ENCODE data around the gene ABHD5. TPM values are rescaled to one million over a fixed set of nuclear protein-coding genes. Genes with fewer than 3 reads are reported as not detected.

Gene ABHD5
- total RNA-seq, 1 experiment from 2014 or later, result 11.3 TPM

DNA sequence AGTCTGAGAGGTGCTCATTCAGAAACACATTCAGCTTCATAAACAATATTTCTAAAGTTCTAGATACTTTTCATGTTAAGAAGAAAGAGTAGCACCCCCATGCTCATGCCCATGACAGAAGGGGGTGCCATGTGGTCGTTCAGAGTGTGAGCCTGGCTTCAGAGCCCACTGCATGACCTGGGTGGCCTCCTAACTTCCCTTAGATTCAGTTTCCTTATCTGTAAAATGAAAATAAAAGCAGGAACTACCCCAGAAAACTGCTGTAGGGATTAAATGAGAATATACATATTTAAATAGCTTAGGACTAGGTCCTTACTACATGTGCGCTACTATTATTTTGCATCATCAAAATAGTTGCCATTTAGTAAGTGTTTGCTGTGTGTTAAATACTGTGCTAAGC lies 69.2 kb downstream of the ABHD5 start:
- no peak for DNase-seq (ENCODE audit: low spot score)
- no peak for TF ChIP-seq EMX1 (CRISPR knock-in tag; IDR thresholded peaks at IDR 0.05)
- CTCF ChIA-PET, result interaction anchor here (1.0 to 2.6 kb wide), 3 partner anchors 9 to 215 kb away, joined by 3 to 10 read pairs (median 4); no protein-coding TSS in a partner anchor
- Mint-ChIP-seq H3K4me3 (no peak overlapping the region), H3K9me3 (no peaks in the 10 kb centered on the region), H3K27ac (no peak overlapping the region), H3K4me1 (peaks cover 31% of the 10 kb centered on the region), H3K27me3 (ENCODE audit: low read depth) (no peaks in the 10 kb centered on the region; the same call in 1 of the 2 replicates), H3K36me3 (no peaks in the 10 kb centered on the region)
- no peak for ATAC-seq
- POLR2A ChIA-PET, result no interaction called here

DNA sequence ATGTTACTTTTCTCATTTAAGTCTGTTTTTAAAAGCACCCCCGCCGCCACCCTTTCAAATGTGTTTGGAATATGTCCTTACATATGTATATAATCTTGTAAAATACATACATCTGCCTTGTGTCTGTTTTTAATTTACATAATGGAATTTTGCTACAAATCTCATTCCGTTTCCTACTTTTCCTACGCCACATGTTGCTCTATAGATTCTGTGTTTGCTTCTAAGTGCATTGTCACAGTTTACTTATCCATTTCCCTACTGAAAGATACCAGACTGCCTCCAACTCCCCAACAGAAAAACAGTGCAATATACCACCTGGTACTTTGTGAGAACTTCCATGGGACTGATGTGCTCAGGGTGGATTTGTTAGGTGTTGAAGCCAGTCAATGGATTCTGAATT lies 70.2 kb downstream of the ABHD5 start:
- CTCF ChIA-PET, result interaction anchor here (0.6 kb wide), 2 partner anchors 12 to 96 kb away, joined by 3 to 4 read pairs; no protein-coding TSS in a partner anchor
- no peaks in the 10 kb centered on the region for H3K9me3 Mint-ChIP-seq
- no peak for TF ChIP-seq MXD4 (CRISPR knock-in tag; IDR thresholded peaks at IDR 0.05; ENCODE audit: borderline replicate concordance)
- no peak overlapping the region for H3K27ac Mint-ChIP-seq
- no peak overlapping the region for H3K4me3 Mint-ChIP-seq
- no peaks in the 10 kb centered on the region; the same call in 1 of the 2 replicates for H3K27me3 Mint-ChIP-seq (ENCODE audit: low read depth)
- H3K36me3 Mint-ChIP-seq, result no peaks in the 10 kb centered on the region
- no peak for ATAC-seq
- peaks cover 25% of the 10 kb centered on the region for H3K4me1 Mint-ChIP-seq
- no peak for DNase-seq (ENCODE audit: low spot score)
- POLR2A ChIA-PET, result no interaction called here

DNA sequence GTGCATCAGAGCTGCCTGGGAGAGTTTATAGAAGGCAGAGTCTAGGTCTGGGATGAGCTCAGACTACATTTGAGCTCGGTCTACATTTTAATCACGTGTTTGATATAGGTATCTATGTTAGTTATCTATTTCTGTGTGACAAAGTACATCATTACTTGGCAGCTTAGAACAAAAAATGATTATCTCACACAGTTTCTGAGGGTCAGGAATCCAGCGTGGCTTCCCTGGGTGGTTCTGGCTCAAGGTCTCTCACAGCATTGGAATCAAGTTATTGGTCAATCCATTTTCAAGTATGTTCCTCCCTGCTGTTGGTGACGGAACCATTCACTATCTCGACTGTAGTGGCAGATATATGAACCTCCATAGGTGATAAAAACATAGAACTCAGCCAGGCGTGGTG lies 71.7 kb downstream of the ABHD5 start:
- Mint-ChIP-seq H3K4me1 (peaks cover 24% of the 10 kb centered on the region), H3K27me3 (ENCODE audit: low read depth) (no peaks in the 10 kb centered on the region; the same call in 1 of the 2 replicates), H3K9me3 (no peaks in the 10 kb centered on the region), H3K27ac (no peak overlapping the region), H3K4me3 (no peak overlapping the region), H3K36me3 (no peaks in the 10 kb centered on the region)
- ChIA-PET CTCF (no interaction called here), POLR2A (no interaction called here)
- ATAC-seq (no peak), DNase-seq (ENCODE audit: low spot score) (no peak)
- no peak for TF ChIP-seq OVOL2 (CRISPR knock-in tag; IDR thresholded peaks at IDR 0.05; ENCODE audit: borderline replicate concordance)

DNA sequence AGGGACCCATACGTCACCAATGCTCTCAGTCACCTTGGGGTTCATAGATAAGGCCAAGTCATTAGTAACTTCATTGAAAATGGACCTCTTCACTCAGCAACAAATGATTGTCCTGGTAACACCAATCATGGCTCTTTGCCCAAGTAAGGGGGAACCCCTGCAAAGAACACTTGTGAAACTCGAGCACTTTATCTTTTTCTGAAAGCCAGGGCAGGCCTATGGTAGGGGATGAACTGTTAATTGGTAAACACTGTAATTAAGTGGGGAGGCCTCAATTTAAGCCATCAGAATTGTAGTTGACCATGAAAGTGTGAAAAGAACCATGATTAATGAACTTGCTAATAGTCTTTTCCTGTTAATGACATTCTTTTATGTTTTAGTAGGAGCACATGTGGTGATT lies 73.3 kb downstream of the ABHD5 start:
- CTCF ChIA-PET, result no interaction called here
- no peak for DNase-seq (ENCODE audit: low spot score)
- POLR2A ChIA-PET, result no interaction called here
- Mint-ChIP-seq H3K27me3 (ENCODE audit: low read depth) (no peaks in the 10 kb centered on the region; the same call in 1 of the 2 replicates), H3K4me1 (peaks cover 19% of the 10 kb centered on the region), H3K9me3 (no peaks in the 10 kb centered on the region), H3K4me3 (no peak overlapping the region), H3K36me3 (no peaks in the 10 kb centered on the region), H3K27ac (no peak overlapping the region)
- TF ChIP-seq JAZF1 (CRISPR knock-in tag; IDR thresholded peaks at IDR 0.05), result no peak
- no peak for TF ChIP-seq FOXK1 (CRISPR knock-in tag; IDR thresholded peaks at IDR 0.05)
- no peak for TF ChIP-seq MYBL2 (CRISPR knock-in tag; IDR thresholded peaks at IDR 0.05)
- no peak for TF ChIP-seq ELF4 (CRISPR knock-in tag; IDR thresholded peaks at IDR 0.05; ENCODE audit: low read depth)
- TF ChIP-seq, protein P1, sequence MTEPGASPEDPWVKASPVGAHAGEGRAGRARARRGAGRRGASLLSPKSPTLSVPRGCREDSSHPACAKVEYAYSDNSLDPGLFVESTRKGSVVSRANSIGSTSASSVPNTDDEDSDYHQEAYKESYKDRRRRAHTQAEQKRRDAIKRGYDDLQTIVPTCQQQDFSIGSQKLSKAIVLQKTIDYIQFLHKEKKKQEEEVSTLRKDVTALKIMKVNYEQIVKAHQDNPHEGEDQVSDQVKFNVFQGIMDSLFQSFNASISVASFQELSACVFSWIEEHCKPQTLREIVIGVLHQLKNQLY (CRISPR knock-in tag; IDR thresholded peaks at IDR 0.05), result no peak
- TF ChIP-seq SMAD4 (CRISPR knock-in tag; IDR thresholded peaks at IDR 0.05), result no peak
- TF ChIP-seq SP1 (CRISPR knock-in tag; conservative IDR thresholded peaks at IDR 0.05), result no peak
- TF ChIP-seq, protein P2, sequence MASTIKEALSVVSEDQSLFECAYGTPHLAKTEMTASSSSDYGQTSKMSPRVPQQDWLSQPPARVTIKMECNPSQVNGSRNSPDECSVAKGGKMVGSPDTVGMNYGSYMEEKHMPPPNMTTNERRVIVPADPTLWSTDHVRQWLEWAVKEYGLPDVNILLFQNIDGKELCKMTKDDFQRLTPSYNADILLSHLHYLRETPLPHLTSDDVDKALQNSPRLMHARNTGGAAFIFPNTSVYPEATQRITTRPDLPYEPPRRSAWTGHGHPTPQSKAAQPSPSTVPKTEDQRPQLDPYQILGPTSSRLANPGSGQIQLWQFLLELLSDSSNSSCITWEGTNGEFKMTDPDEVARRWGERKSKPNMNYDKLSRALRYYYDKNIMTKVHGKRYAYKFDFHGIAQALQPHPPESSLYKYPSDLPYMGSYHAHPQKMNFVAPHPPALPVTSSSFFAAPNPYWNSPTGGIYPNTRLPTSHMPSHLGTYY (CRISPR knock-in tag; IDR thresholded peaks at IDR 0.05), result no peak
- TF ChIP-seq PRRX2 (CRISPR knock-in tag; IDR thresholded peaks at IDR 0.05), result no peak
- TF ChIP-seq, protein P3, sequence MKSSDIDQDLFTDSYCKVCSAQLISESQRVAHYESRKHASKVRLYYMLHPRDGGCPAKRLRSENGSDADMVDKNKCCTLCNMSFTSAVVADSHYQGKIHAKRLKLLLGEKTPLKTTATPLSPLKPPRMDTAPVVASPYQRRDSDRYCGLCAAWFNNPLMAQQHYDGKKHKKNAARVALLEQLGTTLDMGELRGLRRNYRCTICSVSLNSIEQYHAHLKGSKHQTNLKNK (CRISPR knock-in tag; IDR thresholded peaks at IDR 0.05), result no peak
- no peak for TF ChIP-seq ZNF416 (CRISPR knock-in tag; IDR thresholded peaks at IDR 0.05)
- TF ChIP-seq, protein P4, sequence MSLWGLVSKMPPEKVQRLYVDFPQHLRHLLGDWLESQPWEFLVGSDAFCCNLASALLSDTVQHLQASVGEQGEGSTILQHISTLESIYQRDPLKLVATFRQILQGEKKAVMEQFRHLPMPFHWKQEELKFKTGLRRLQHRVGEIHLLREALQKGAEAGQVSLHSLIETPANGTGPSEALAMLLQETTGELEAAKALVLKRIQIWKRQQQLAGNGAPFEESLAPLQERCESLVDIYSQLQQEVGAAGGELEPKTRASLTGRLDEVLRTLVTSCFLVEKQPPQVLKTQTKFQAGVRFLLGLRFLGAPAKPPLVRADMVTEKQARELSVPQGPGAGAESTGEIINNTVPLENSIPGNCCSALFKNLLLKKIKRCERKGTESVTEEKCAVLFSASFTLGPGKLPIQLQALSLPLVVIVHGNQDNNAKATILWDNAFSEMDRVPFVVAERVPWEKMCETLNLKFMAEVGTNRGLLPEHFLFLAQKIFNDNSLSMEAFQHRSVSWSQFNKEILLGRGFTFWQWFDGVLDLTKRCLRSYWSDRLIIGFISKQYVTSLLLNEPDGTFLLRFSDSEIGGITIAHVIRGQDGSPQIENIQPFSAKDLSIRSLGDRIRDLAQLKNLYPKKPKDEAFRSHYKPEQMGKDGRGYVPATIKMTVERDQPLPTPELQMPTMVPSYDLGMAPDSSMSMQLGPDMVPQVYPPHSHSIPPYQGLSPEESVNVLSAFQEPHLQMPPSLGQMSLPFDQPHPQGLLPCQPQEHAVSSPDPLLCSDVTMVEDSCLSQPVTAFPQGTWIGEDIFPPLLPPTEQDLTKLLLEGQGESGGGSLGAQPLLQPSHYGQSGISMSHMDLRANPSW (CRISPR knock-in tag; conservative IDR thresholded peaks at IDR 0.05; ENCODE audit: low read depth), result no peak
- TF ChIP-seq, protein P5, sequence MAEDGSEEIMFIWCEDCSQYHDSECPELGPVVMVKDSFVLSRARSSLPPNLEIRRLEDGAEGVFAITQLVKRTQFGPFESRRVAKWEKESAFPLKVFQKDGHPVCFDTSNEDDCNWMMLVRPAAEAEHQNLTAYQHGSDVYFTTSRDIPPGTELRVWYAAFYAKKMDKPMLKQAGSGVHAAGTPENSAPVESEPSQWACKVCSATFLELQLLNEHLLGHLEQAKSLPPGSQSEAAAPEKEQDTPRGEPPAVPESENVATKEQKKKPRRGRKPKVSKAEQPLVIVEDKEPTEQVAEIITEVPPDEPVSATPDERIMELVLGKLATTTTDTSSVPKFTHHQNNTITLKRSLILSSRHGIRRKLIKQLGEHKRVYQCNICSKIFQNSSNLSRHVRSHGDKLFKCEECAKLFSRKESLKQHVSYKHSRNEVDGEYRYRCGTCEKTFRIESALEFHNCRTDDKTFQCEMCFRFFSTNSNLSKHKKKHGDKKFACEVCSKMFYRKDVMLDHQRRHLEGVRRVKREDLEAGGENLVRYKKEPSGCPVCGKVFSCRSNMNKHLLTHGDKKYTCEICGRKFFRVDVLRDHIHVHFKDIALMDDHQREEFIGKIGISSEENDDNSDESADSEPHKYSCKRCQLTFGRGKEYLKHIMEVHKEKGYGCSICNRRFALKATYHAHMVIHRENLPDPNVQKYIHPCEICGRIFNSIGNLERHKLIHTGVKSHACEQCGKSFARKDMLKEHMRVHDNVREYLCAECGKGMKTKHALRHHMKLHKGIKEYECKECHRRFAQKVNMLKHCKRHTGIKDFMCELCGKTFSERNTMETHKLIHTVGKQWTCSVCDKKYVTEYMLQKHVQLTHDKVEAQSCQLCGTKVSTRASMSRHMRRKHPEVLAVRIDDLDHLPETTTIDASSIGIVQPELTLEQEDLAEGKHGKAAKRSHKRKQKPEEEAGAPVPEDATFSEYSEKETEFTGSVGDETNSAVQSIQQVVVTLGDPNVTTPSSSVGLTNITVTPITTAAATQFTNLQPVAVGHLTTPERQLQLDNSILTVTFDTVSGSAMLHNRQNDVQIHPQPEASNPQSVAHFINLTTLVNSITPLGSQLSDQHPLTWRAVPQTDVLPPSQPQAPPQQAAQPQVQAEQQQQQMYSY (CRISPR knock-in tag; IDR thresholded peaks at IDR 0.05), result no peak
- TF ChIP-seq ZNF219 (CRISPR knock-in tag; IDR thresholded peaks at IDR 0.05; ENCODE audit: borderline replicate concordance), result no peak
- no peak for TF ChIP-seq ATF1 (CRISPR knock-in tag; IDR thresholded peaks at IDR 0.05)
- TF ChIP-seq, protein P6, sequence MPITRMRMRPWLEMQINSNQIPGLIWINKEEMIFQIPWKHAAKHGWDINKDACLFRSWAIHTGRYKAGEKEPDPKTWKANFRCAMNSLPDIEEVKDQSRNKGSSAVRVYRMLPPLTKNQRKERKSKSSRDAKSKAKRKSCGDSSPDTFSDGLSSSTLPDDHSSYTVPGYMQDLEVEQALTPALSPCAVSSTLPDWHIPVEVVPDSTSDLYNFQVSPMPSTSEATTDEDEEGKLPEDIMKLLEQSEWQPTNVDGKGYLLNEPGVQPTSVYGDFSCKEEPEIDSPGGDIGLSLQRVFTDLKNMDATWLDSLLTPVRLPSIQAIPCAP (CRISPR knock-in tag; IDR thresholded peaks at IDR 0.05), result no peak
- no peak for ATAC-seq
